Measurements from ENCODE around the gene HDGFL3.
"Not testable (repeated sequence)": the region's sequence is repeated elsewhere in the genome, so short reads cannot be mapped to it uniquely, and the experiment has no call there.

HDGFL3 gene

GRCh38 chr15:83106994-83107840, 100.4 kb downstream of the HDGFL3 start, which contains the start of gene TM6SF1:
Gene TM6SF1 (plus strand): TSS chr15:83107645. CDS start chr15:83107681, 36 bp downstream.
- in situ Hi-C loops (cut with MboI; ENCODE audit: low sequenced_read_pairs): loop anchor here (25.0 kb wide), 1 partner anchor 570 kb away; the partner anchor contains the start of gene RPS17

DNA sequence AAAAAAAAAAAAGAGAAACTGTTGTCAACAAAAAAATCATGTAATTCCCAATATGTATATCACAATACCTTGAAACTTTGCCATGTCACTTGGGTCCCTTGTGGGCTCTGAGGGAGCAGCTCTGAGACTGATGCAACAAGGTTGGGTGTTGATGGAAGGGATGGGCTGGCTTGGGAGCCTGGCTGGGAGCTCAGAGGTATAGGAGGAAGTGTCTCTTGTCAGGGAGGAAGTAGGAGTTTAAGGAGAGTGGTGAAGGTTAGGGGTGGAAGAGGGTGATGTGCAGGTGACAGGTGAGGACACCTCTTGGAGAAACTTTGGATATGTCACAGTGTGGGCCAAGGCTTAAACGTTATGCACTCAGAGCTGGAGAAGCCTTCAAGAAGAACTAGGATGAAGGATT, 102.2 kb downstream of the HDGFL3 start:
- in situ Hi-C loops (cut with MboI; ENCODE audit: low sequenced_read_pairs): loop anchor here (25.0 kb wide), 1 partner anchor 568 kb away; the partner anchor contains the start of gene RPS17

DNA sequence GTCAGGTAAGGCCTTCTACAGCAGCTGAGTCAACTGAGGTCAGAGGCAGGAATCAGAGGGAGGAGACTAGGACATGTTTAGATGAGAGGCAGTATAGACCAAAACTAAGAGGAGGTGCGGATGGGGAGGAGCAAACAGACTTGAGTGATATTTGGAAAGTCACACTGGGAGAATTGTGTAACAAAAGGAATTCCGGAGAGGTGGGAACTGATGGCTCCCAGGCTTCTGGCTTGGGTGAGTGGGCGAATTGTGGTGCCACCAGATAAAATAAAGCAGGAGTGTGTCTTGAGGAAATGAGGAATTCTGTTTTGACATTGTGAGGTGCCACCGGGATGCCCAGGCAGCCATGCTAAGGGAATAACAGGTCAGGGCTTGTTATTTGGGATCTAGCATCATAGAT, 103.5 kb downstream of the HDGFL3 start:
- in situ Hi-C loops (cut with MboI; ENCODE audit: low sequenced_read_pairs): loop anchor here (25.0 kb wide), 1 partner anchor 567 kb away; the partner anchor contains the start of gene RPS17

DNA sequence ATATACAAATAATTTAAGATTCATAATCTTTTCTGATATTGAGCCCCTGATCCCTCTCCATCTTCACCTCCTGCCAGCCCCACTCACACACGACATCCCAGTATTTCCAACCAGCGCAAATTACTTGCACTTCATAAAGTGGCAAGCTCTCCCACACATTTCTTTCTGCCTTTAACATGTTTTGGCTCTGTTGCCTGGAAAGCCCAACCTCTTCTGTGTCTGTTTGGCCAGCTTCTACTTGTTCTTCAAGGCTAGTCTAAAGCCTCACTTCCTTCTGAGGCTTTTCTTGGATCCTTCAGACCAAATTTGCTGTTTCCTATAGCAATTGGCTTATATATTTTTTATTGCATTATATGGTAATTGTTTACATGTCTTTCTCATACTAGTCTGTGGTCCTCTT, 105.3 kb downstream of the HDGFL3 start:
- in situ Hi-C loops (cut with MboI; ENCODE audit: low sequenced_read_pairs): loop anchor here (25.0 kb wide), 1 partner anchor 565 kb away; the partner anchor contains the start of gene RPS17

DNA sequence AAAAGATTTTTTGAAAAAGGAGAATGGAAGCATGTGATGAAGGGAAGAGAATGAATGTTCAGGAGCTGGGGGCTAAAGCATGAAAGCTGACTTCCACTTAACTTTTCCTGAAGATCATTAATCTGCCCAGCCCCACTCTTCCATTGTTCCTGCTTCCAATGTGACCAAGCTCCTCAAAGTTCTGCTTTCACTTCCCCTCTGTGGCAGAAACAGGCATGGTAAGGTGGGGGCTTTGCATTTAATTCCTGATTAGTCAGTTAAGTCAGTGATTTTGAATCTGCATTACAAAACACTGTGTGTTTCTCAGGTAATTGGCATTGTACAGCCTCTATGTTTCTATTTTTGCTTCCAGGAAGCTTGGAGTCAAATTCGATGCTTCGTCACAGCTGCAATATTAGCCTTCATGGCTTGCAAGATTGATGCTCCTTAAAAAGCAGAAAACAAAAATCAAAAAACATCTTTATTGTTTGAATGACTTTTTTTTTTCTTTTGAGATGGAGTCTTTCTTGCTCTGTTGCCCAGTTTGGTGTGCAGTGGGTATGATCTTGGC, 107.5 kb downstream of the HDGFL3 start:
- in situ Hi-C loops (cut with MboI; ENCODE audit: low sequenced_read_pairs): loop anchor here (25.0 kb wide), 1 partner anchor 563 kb away; the partner anchor contains the start of gene RPS17

GRCh38 chr15:83099290-83099689, 108.3 kb downstream of the HDGFL3 start:
- in situ Hi-C loops (cut with MboI; ENCODE audit: low sequenced_read_pairs): no loop called here

DNA sequence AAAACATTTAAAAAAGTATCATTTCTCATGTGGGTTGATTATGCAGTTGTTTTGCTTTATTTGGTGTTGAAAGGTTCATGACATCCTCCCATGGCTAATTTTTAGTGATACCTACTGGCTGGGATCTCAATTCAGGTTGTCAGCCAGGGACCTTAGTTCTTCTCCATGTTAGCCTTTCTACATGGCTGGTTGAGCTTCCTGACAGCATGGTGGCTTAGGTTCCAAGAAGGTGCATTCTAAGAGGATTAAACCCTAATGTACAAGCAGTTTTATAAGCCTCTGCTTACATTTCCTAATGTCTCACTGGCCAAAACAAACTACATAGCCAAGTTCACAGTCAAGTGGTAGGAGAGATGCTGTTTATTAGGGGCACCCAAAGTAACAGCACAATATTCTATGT, 109.5 kb downstream of the HDGFL3 start:
- in situ Hi-C loops (cut with MboI; ENCODE audit: low sequenced_read_pairs): no loop called here

DNA sequence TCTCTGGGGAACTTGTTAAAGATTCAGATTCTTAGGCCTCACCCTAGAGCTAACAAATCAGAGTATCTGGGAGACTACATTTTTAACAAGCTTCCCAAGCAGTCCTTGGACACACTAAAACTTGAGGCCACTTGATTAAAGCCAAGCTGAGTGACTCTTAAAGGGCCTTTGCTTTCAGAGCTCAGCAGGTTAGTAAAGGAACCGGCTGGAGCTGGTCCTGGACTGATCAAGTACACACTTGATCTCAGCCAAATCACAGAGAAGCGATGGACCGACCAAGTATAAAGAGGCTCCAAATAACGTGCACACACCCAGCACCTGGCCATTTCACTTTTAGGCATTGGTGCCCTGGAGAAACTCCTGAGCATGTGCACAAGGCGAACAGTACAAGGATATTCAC, 113.0 kb downstream of the HDGFL3 start:
- in situ Hi-C loops (cut with MboI; ENCODE audit: low sequenced_read_pairs): no loop called here

- in situ Hi-C loops (cut with MboI; ENCODE audit: low sequenced_read_pairs): no loop called here
Observed at GRCh38 chr15:83092309-83092976, 115.2 kb downstream of the HDGFL3 start.

GRCh38 chr15:83091965-83092308, 115.7 kb downstream of the HDGFL3 start:
- in situ Hi-C loops (cut with MboI; ENCODE audit: low sequenced_read_pairs): not testable (repeated sequence)

- in situ Hi-C loops (cut with MboI; ENCODE audit: low sequenced_read_pairs): no loop called here
Observed at GRCh38 chr15:83090465-83090864, 117.2 kb downstream of the HDGFL3 start.

DNA sequence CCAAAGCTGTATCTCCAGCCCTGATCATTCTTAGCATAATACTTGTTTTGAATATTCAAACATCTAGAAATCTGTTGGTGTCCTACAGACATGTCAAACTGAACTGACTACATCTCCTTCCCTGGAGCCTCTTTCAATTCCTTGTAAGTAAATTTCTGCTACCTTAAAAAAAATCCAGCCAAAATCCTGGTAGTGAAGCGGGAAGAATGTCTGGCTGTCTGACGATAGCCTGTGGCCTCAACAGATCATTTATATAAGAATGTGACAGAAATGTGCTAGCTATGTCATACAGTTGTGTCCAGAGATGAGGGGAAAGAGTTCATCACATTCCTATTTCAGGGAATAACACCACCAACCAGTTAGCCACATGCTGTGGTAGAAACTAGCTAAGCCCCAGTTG, 118.7 kb downstream of the HDGFL3 start:
- in situ Hi-C loops (cut with MboI; ENCODE audit: low sequenced_read_pairs): no loop called here

- in situ Hi-C loops (cut with MboI; ENCODE audit: low sequenced_read_pairs): no loop called here
Observed at GRCh38 chr15:83087576-83087975, 120.0 kb downstream of the HDGFL3 start.

DNA sequence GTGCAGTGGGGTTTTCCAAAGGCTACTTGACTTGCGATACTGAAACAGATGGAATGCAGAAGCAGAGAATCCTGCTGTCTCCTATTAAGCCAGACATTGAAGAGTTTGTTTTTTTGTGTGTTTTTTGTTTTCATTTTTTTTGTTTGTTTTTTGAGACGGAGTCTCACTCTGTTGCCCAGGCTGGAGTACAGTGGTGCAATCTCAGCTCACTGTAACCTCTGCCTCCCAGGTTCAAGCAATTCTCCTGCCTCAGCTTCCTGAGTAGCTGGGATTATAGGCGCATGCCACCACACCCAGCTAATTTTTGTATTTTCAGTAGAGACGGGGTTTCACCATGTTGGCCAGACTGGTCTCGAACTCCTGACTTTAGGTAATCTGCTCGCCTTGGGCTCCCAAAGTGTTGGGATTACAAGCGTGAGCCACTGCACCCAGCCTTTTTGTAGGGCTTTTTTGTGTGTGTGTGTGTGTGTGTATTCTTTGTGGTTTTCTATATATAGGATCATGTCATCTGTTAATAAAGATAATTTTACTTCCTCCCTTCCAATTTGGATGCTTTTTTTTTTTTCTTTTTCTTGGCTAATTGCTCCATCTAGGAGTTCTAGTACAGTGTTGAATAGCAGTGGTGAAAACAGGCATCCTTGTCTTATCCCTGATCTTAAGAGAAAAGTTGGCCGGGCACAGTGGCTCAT, 121.6 kb downstream of the HDGFL3 start:
- in situ Hi-C loops (cut with MboI; ENCODE audit: low sequenced_read_pairs): not testable (repeated sequence)

- in situ Hi-C loops (cut with MboI; ENCODE audit: low sequenced_read_pairs): not testable (repeated sequence)
Observed at GRCh38 chr15:83085461-83085860, 122.2 kb downstream of the HDGFL3 start.

DNA sequence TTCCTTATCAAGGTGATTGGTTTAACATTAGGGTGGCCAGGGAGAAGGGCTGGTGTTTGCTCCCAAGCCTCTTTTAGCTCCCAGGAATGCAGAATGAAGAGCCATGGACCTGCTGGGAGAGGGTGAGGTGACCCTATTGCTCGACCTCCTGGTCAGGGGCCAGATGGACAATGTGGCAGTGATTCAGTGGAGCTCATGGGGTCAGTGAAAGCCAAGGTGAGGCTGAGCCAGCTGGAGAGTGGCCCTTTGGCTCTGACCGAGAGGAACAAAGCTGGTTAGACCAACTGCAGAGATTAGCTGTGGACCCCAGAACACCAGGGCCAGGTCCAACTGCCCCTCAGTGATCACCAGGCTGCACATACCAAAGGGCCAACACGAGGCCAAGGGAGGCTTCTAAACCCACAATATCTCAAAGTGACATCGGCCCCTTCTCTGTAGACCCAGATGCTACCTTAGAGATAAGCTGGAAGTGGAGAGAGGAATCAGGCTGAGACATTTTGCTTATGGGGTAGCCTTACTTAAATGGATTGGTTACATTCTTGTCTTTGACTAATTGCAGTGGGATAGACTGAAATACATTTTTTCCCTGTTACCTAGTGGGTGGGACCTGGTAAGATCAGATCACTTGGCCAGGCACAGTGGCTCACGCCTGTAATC, 124.8 kb downstream of the HDGFL3 start:
- in situ Hi-C loops (cut with MboI; ENCODE audit: low sequenced_read_pairs): no loop called here

DNA sequence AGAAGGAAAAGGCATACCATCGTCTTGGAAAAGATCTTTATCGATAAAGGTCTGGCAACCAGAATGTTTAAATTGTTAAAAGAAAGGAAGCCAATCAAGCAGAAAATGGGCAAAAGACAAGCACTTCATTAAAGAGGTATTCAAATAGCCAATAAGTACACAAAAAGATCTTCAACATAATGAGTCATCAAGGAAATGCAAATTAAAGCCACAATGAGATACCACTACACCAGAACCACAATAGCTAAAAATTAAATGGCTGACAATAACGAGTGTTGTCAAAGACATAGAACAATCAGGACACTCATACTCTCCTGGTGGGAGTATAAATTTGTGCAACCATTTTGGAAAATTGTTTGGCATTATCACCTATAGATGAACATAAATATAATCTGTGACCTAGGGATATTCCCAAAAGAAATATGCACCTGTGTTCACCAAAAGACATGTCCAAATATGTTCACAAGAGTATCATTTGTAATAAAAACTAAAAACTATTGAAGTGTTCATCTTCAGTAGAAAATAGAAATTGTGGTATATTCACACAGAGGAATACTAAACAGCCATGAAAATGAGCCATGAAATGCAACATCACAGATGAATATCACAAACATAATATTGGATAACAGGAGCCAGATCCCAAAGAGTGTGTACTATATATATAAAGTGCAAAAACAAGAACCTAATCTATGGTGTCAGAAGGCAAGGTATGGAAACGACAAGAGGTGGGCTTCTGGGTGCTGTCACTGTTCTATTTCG, 126.2 kb downstream of the HDGFL3 start:
- in situ Hi-C loops (cut with MboI; ENCODE audit: low sequenced_read_pairs): no loop called here

GRCh38 chr15:83078712-83079111, 128.9 kb downstream of the HDGFL3 start:
- in situ Hi-C loops (cut with MboI; ENCODE audit: low sequenced_read_pairs): no loop called here

Data from HL-60/S4 treated with retinoic acid at 250 ng/mL for 4 days and 3 days (cell line).